ENCODE results near the gene DIAPH3. TPM values are rescaled to one million over a fixed set of nuclear protein-coding genes. Genes with fewer than 3 reads are reported as not detected.

DIAPH3 gene
- total RNA-seq, 1 donor from 2014 or later: 0.26 TPM

GRCh38 chr13:60152904-60153303, 10.8 kb downstream of the DIAPH3 start:
- no peak for DNase-seq (ENCODE audit: low spot score)

GRCh38 chr13:60152114-60152513, 11.6 kb downstream of the DIAPH3 start:
- DNase-seq (ENCODE audit: low spot score): no peak

GRCh38 chr13:60150538-60150937, 13.2 kb downstream of the DIAPH3 start:
- DNase-seq (ENCODE audit: low spot score): no peak

- DNase-seq (ENCODE audit: low spot score): no peak
Measured at GRCh38 chr13:60148918-60149317, 14.8 kb downstream of the DIAPH3 start.

- no peak for DNase-seq (ENCODE audit: low spot score)
Measured at GRCh38 chr13:60147361-60147760, 16.4 kb downstream of the DIAPH3 start.

- no peak for DNase-seq (ENCODE audit: low spot score)
Measured at GRCh38 chr13:60146471-60146870, 17.3 kb downstream of the DIAPH3 start.

- no peak for DNase-seq (ENCODE audit: low spot score)
Measured at GRCh38 chr13:60143775-60144174, 20.0 kb downstream of the DIAPH3 start.

- DNase-seq (ENCODE audit: low spot score): no peak
Measured at GRCh38 chr13:60139272-60139671, 24.5 kb downstream of the DIAPH3 start.

GRCh38 chr13:60138674-60139073, 25.1 kb downstream of the DIAPH3 start:
- DNase-seq (ENCODE audit: low spot score): no peak

- DNase-seq (ENCODE audit: low spot score): no peak
Measured at GRCh38 chr13:60137911-60138560, 25.7 kb downstream of the DIAPH3 start.

GRCh38 chr13:60135344-60135743, 28.4 kb downstream of the DIAPH3 start:
- no peak for DNase-seq (ENCODE audit: low spot score)

- DNase-seq (ENCODE audit: low spot score): no peak
Measured at GRCh38 chr13:60134376-60134775, 29.4 kb downstream of the DIAPH3 start.

- no peak for DNase-seq (ENCODE audit: low spot score)
Measured at GRCh38 chr13:60121337-60121687, 42.4 kb downstream of the DIAPH3 start.

GRCh38 chr13:60120617-60121336, 43.0 kb downstream of the DIAPH3 start:
- DNase-seq (ENCODE audit: low spot score): no peak

GRCh38 chr13:60118696-60119400, 44.9 kb downstream of the DIAPH3 start:
- no peak for DNase-seq (ENCODE audit: low spot score)

GRCh38 chr13:60114499-60115028, 49.2 kb downstream of the DIAPH3 start:
- DNase-seq (ENCODE audit: low spot score): no peak

GRCh38 chr13:60112771-60113170, 51.0 kb downstream of the DIAPH3 start:
- no peak for DNase-seq (ENCODE audit: low spot score)

- no peak for DNase-seq (ENCODE audit: low spot score)
Measured at GRCh38 chr13:60111691-60112090, 52.0 kb downstream of the DIAPH3 start.

- no peak for DNase-seq (ENCODE audit: low spot score)
Measured at GRCh38 chr13:60109285-60109684, 54.4 kb downstream of the DIAPH3 start.

GRCh38 chr13:60108589-60108988, 55.1 kb downstream of the DIAPH3 start:
- no peak for DNase-seq (ENCODE audit: low spot score)

GRCh38 chr13:60099631-60100420, 63.9 kb downstream of the DIAPH3 start:
- DNase-seq (ENCODE audit: low spot score): no peak
